GM12878 (cell line): ENCODE measurements around the gene RNF44. TPM values are rescaled to one million over a fixed set of nuclear protein-coding genes. Genes with fewer than 3 reads are reported as not detected.

Source experiments
- ATAC-seq: fragments of 200-7000 bp; cut with Tn5 transposase; 3 replicates; pipeline ENCODE4 v1.9.1; 2020; ENCODE audit warnings: mild to moderate bottlenecking, moderate library complexity
- BruUV-seq: library from RNA; stranded (reverse); fragments of 400-500 nt; replicated peaks from 2 replicates; lab custom pipeline; 2021; lab: Mats Ljungman, UMichigan
- CTCF ChIA-PET: fragments of 300-600 bp; sonication (Branson Sonifier 250); formaldehyde crosslinking; extraction: SDS; loops from one replicate; lab custom pipeline; 2021; ENCODE audit warnings: inconsistent platforms; lab: Yijun Ruan, JAX
- POLR2A ChIA-PET: fragments of 350-600 bp; formaldehyde crosslinking; extraction: SDS; loops from one replicate; lab custom pipeline; 2021; ENCODE audit warnings: inconsistent platforms; lab: Charles Lee
- RAD21 ChIA-PET: fragments of 300-600 bp; sonication (Branson Sonifier 250); formaldehyde crosslinking; loops from one replicate; lab custom pipeline; 2023; ENCODE audit warnings: antibody characterized with exemption; ENCODE audit not compliant: unreplicated experiment; lab: Charles Lee
- SMC1A ChIA-PET: fragments of 300-600 bp; sonication (Branson Sonifier 250); formaldehyde crosslinking; loops from one replicate; lab custom pipeline; 2023; ENCODE audit not compliant: unreplicated experiment, uncharacterized antibody; lab: Charles Lee
- DNase-seq: peaks from one replicate; pipeline ENCODE4 v3.0.0-alpha.2; 2011; ENCODE audit warnings: low read depth, low spot score
- FAIRE-seq: peaks from 3 replicates; lab custom pipeline; 2011; peaks lifted over from hg19 to GRCh38; lab: Jason Lieb, UNC
- H2AFZ ChIP-seq: 2 replicates; pipeline ENCODE4 v1.6.0; 2011; ENCODE audit warnings: low read depth, low read length, control low read depth; ENCODE audit not compliant: control insufficient read depth
- H3K27ac ChIP-seq: 2 replicates; pipeline ENCODE4 v1.5.1; 2011; ENCODE audit warnings: control low read depth; ENCODE audit not compliant: control insufficient read depth, insufficient read depth
- H3K27me3 ChIP-seq, 2 experiments: replicated peaks in 1 of 2; 2 replicates each; pipeline versions ENCODE4 v1.6.0 to v1.6.1; 2011; ENCODE audit warnings: low read length in 1 of 2; ENCODE audit not compliant: control insufficient read depth in 2 of 2, insufficient read depth in 2 of 2
- H3K36me3 ChIP-seq, 2 experiments: 2 replicates each; pipeline ENCODE4 v1.5.1; 2011; ENCODE audit warnings: low read length in 1 of 2; ENCODE audit not compliant: control insufficient read depth in 2 of 2, insufficient read depth in 2 of 2
- H3K4me1 ChIP-seq: 2 replicates; pipeline ENCODE4 v1.6.1; 2011; ENCODE audit warnings: mild to moderate bottlenecking, low read length, moderate library complexity, mixed read lengths; ENCODE audit not compliant: control insufficient read depth, insufficient read depth
- H3K4me2 ChIP-seq: 2 replicates; pipeline ENCODE4 v1.6.0; 2011; ENCODE audit warnings: control low read depth; ENCODE audit not compliant: control insufficient read depth, insufficient read depth
- H3K4me3 ChIP-seq: fragments of 200-600 bp; sonication (generic); 2 replicates; pipeline ENCODE4 v1.5.1; 2016
- H3K79me2 ChIP-seq: 2 replicates; pipeline ENCODE4 v1.6.0; 2011; ENCODE audit warnings: low read length; ENCODE audit not compliant: control insufficient read depth, insufficient read depth
- H3K9ac ChIP-seq: 2 replicates; pipeline ENCODE4 v1.8.0; 2011; ENCODE audit warnings: low read length, control low read depth, mixed read lengths; ENCODE audit not compliant: control insufficient read depth, insufficient read depth
- H3K9me3 ChIP-seq: replicated peaks from 3 replicates; pipeline ENCODE4 v1.5.1; 2011; ENCODE audit warnings: mild to moderate bottlenecking, low read length; ENCODE audit not compliant: control insufficient read depth, insufficient read depth
- H4K20me1 ChIP-seq: 2 replicates; pipeline ENCODE4 v1.6.0; 2011; ENCODE audit not compliant: control insufficient read depth, insufficient read depth
- ATF3 ChIP-seq: IDR thresholded peaks from 2 replicates; pipeline ENCODE4 v1.6.1; 2011; ENCODE audit warnings: low read depth, mild to moderate bottlenecking, low read length, moderate library complexity, borderline replicate concordance; ENCODE audit errors: extremely low read depth
- CBFB ChIP-seq: IDR thresholded peaks from 2 replicates; pipeline ENCODE4 v1.6.1; 2016; ENCODE audit warnings: antibody characterized with exemption, low read depth
- MEF2B ChIP-seq: fragments of 450-650 bp; IDR thresholded peaks from 2 replicates; pipeline ENCODE4 v1.6.1; 2018; ENCODE audit warnings: mild to moderate bottlenecking, moderate library complexity; ENCODE audit not compliant: partially characterized antibody, poor library complexity, severe bottlenecking
- POLR2A ChIP-seq: IDR thresholded peaks from 2 replicates; pipeline ENCODE4 v1.6.1; 2011; ENCODE audit warnings: low read depth, mild to moderate bottlenecking, low read length
- SMAD1 ChIP-seq: fragments of 450-650 bp; IDR thresholded peaks from 2 replicates; pipeline ENCODE4 v1.6.1; 2018; ENCODE audit warnings: mild to moderate bottlenecking, low read depth; ENCODE audit not compliant: partially characterized antibody
- SPI1 ChIP-seq: IDR thresholded peaks from 2 replicates; pipeline ENCODE4 v1.6.1; 2011; ENCODE audit warnings: low read depth, mild to moderate bottlenecking, low read length, moderate library complexity, borderline replicate concordance; ENCODE audit not compliant: insufficient read depth
- WGBS: methylation state at CpG from one replicate; pipeline ENCODE4 v1.1.6; 2016; ENCODE audit warnings: low lambda C conversion rate; ENCODE audit not compliant: insufficient replicate concordance, insufficient coverage; ENCODE audit errors: missing lambda C conversion rate; 5-methylcytosine and 5-hydroxymethylcytosine counted together
- in situ Hi-C: fragments of 300-500 bp; cut with MboI; formaldehyde crosslinking; loops from 9 replicates; pipeline ENCODE4 v1.14.3; 2018; ENCODE audit warnings: mixed read lengths
- intact Hi-C: fragments of 100-400 bp; cut with micrococcal nuclease; formaldehyde crosslinking; loops from one replicate; pipeline ENCODE4 v1.14.2; 2022; ENCODE audit not compliant: unreplicated experiment
- polyA plus RNA-seq, 11 experiments: library from polyadenylated mRNA; depleted of rRNA in 4 of 11; unstranded in 6 of 11; stranded (reverse) in 5 of 11; fragments of >200 nt; fragmentation: Nextera tagmentation in 4 of 11; fragmentation: Illumina TruSeq in 1 of 11; extraction: Ambion mirVana in 4 of 11; extraction: Trizol in 1 of 11; gene quantifications; 1 replicate in 1 of 11; 2 replicates in 10 of 11; pipeline versions ENCODE4 v1.2.1 to v1.2.3, GENCODE V29; 2011 to 2016; ENCODE audit warnings: inconsistent platforms in 2 of 11, missing spikeins in 2 of 11, low read depth in 1 of 11
- total RNA-seq, 4 experiments: library from RNA; depleted of rRNA in 3 of 4; stranded (reverse); fragments of >200 nt in 3 of 4; fragmentation: Illumina TruSeq in 1 of 4; extraction: Trizol in 1 of 4; gene quantifications; 2 replicates each; pipeline versions ENCODE4 v1.2.1 to v1.2.3, GENCODE V29; 2013 to 2021

Gene RNF44
- total and polyA plus RNA-seq, 10 of the 15 experiments (the other 5 are each of a cell fraction or from before 2014, with no cell fraction given), result 1.7 to 51.9 (median 7.9) TPM

- ChIA-PET RAD21 (no interaction called here), SMC1A (no interaction called here), POLR2A (interaction anchor here (0.6 to 1.1 kb wide), 2 partner anchors 22 to 124 kb away, joined by 3 to 4 read pairs; no protein-coding TSS in a partner anchor), CTCF (interaction anchor here (1.4 kb wide), 1 partner anchor 180 kb away, joined by 4 read pairs; the partner anchor contains the start of gene KIAA1191)
- Histone ChIP-seq H3K4me3 (peak overlapping the region; percentile 88; the same call in 1 of the 2 replicates), H3K9me3 (no peaks in the 10 kb centered on the region), H2AFZ (peak overlapping the region; percentile 84), H3K27me3 (no peaks in the 10 kb centered on the region), H3K9ac (peak overlapping the region; percentile 50; the same call in 1 of the 2 replicates), H3K4me2 (peak overlapping the region; percentile 82), H3K4me1 (peaks cover 17% of the 10 kb centered on the region), H3K36me3 (no peaks in the 10 kb centered on the region), H3K79me2 (peaks cover 4% of the 10 kb centered on the region), H3K27ac (peak overlapping the region; percentile 50), H4K20me1 (no peaks in the 10 kb centered on the region)
- ATAC-seq (no peak), FAIRE-seq (no peak), DNase-seq (no peak)
- 39% methylated on average over 12 of the region's 12 CpGs for WGBS
- intact Hi-C loops, result no loop called here
- BruUV-seq, result no TSS peak
- TF ChIP-seq ATF3, result no peak
- peak; percentile 55 for TF ChIP-seq MEF2B
- peak; percentile 62 for TF ChIP-seq POLR2A
- in situ Hi-C loops, result no loop called here
Measured at GRCh38 chr5:176541338-176542134, 4.3 kb upstream of the RNF44 start.

- TF ChIP-seq CBFB (no peak), SPI1 (no peak), SMAD1 (no peak)
- RAD21 ChIA-PET, result no interaction called here
- FAIRE-seq (no peak), DNase-seq (no peak), ATAC-seq (no peak)
- in situ Hi-C loops (no loop called here), intact Hi-C loops (no loop called here)
- Histone ChIP-seq H3K4me1 (peaks cover 17% of the 10 kb centered on the region), H3K36me3 (no peaks in the 10 kb centered on the region), H3K9ac (no peak overlapping the region), H3K27ac (peak overlapping the region; percentile 50; the same call in 1 of the 2 replicates), H3K4me3 (no peak overlapping the region), H3K27me3 (no peaks in the 10 kb centered on the region), H3K4me2 (peak overlapping the region; percentile 82; the same call in 1 of the 2 replicates), H2AFZ (peak overlapping the region; percentile 84; the same call in 1 of the 2 replicates), H3K9me3 (no peaks in the 10 kb centered on the region), H4K20me1 (no peaks in the 10 kb centered on the region), H3K79me2 (peaks cover 10% of the 10 kb centered on the region)
- BruUV-seq, result no TSS peak
- SMC1A ChIA-PET, result no interaction called here
- WGBS, result 86% methylated on average over 8 of the region's 8 CpGs
- POLR2A ChIA-PET, result interaction anchor here (1.1 kb wide), 1 partner anchor 124 kb away, joined by 4 read pairs; no protein-coding TSS in a partner anchor
- CTCF ChIA-PET, result no interaction called here
Measured at GRCh38 chr5:176540956-176541337, 3.7 kb upstream of the RNF44 start.
